SU-DHL-6 (cell line): Measurements from ENCODE around the gene POLRMT.

ENCODE experiments used
- CTCF ChIP-seq: fragments of 200-600 bp; sonication (generic); IDR thresholded peaks from one replicate; pipeline ENCODE4 v1.5.1; 2017; ENCODE audit warnings: antibody characterized with exemption, mild to moderate bottlenecking, low read length, moderate library complexity; ENCODE audit not compliant: insufficient read depth, poor library complexity, severe bottlenecking
- EZH2phosphoT487 ChIP-seq: fragments of 200-600 bp; sonication (generic), shearing (Covaris generic); conservative IDR thresholded peaks from 2 replicates; pipeline ENCODE4 v1.6.1; 2018; ENCODE audit warnings: mild to moderate bottlenecking, antibody characterized with exemption, low read length, moderate library complexity, mixed read lengths

- TF ChIP-seq CTCF (no peak), EZH2phosphoT487 (no peak)
Observed at GRCh38 chr19:581399-582111, 51.8 kb downstream of the POLRMT start.
